ENCODE results near the gene ARMC5. TPM values are rescaled to one million over a fixed set of nuclear protein-coding genes. Genes with fewer than 3 reads are reported as not detected.

The ARMC5 gene
- total RNA-seq, 1 donor from 2014 or later: 11.5 TPM

GRCh38 chr16:31476303-31477219 is 17.3 kb downstream of the ARMC5 start:
- FAIRE-seq (no peak), DNase-seq (ENCODE audit: low read depth) (no peak)
- peaks cover 36% of the 10 kb centered on the region for H3K36me3 Mint-ChIP-seq (ENCODE audit: low read depth, unreplicated experiment)
- H3K4me2 ChIP-seq (ENCODE audit: low read length): peak overlapping the region; percentile 54
- H3K9me3 ChIP-seq (ENCODE audit: insufficient read depth, low read depth, low read length): peaks cover 4% of the 10 kb centered on the region
- no peaks in the 10 kb centered on the region for H3K27me3 ChIP-seq (ENCODE audit: insufficient read depth, low read length)
- TF ChIP-seq CTCF (IDR thresholded peaks at IDR 0.05; ENCODE audit: insufficient read depth, low read depth, low read length) (no peak), EZH2 (IDR thresholded peaks at IDR 0.05; ENCODE audit: insufficient read depth, low read length) (no peak)
- H4K20me1 ChIP-seq (ENCODE audit: insufficient read depth, low read length): peaks cover 81% of the 10 kb centered on the region
- no peak overlapping the region for H2AFZ ChIP-seq (ENCODE audit: low read depth, low read length)
- H3K4me1 Mint-ChIP-seq (ENCODE audit: low read depth, unreplicated experiment): peaks cover 25% of the 10 kb centered on the region
- H3K79me2 ChIP-seq (ENCODE audit: insufficient read depth, low read length): peaks cover 44% of the 10 kb centered on the region
- H3K9me3 Mint-ChIP-seq (ENCODE audit: unreplicated experiment): no peaks in the 10 kb centered on the region
- no peak overlapping the region for H3K27ac ChIP-seq (ENCODE audit: low read depth, low read length)
- H3K27ac Mint-ChIP-seq (ENCODE audit: unreplicated experiment): no peak overlapping the region
- H3K9ac ChIP-seq (ENCODE audit: low read length): no peak overlapping the region
- peaks cover 32% of the 10 kb centered on the region for H3K4me1 ChIP-seq (ENCODE audit: insufficient read depth, low read length)
- H3K27me3 Mint-ChIP-seq (ENCODE audit: low read depth, unreplicated experiment): no peaks in the 10 kb centered on the region
- H3K4me3 Mint-ChIP-seq (ENCODE audit: unreplicated experiment): peak overlapping the region; percentile 76
- H3K4me3 ChIP-seq (ENCODE audit: insufficient read depth, low read depth, low read length): no peak overlapping the region
- peaks cover 22% of the 10 kb centered on the region for H3K36me3 ChIP-seq (ENCODE audit: insufficient read depth, low read length)

- H3K4me1 Mint-ChIP-seq (ENCODE audit: low read depth, unreplicated experiment): peaks cover 25% of the 10 kb centered on the region
- H3K4me3 Mint-ChIP-seq (ENCODE audit: unreplicated experiment): peak overlapping the region; percentile 75
- no peaks in the 10 kb centered on the region for H3K9me3 Mint-ChIP-seq (ENCODE audit: unreplicated experiment)
- DNase-seq (ENCODE audit: low read depth): no peak
- Histone ChIP-seq H3K4me2 (ENCODE audit: low read length) (no peak overlapping the region), H3K4me1 (ENCODE audit: insufficient read depth, low read length) (peaks cover 31% of the 10 kb centered on the region), H3K27ac (ENCODE audit: low read depth, low read length) (no peak overlapping the region), H3K36me3 (ENCODE audit: insufficient read depth, low read length) (peaks cover 22% of the 10 kb centered on the region), H3K4me3 (ENCODE audit: insufficient read depth, low read depth, low read length) (no peak overlapping the region), H3K79me2 (ENCODE audit: insufficient read depth, low read length) (peaks cover 36% of the 10 kb centered on the region), H3K9me3 (ENCODE audit: insufficient read depth, low read depth, low read length) (peaks cover 4% of the 10 kb centered on the region), H3K27me3 (ENCODE audit: insufficient read depth, low read length) (no peaks in the 10 kb centered on the region), H4K20me1 (ENCODE audit: insufficient read depth, low read length) (peaks cover 81% of the 10 kb centered on the region), H2AFZ (ENCODE audit: low read depth, low read length) (no peak overlapping the region), H3K9ac (ENCODE audit: low read length) (no peak overlapping the region)
- no peak for FAIRE-seq
- no peaks in the 10 kb centered on the region for H3K27me3 Mint-ChIP-seq (ENCODE audit: low read depth, unreplicated experiment)
- TF ChIP-seq CTCF (IDR thresholded peaks at IDR 0.05; ENCODE audit: insufficient read depth, low read depth, low read length): no peak
- TF ChIP-seq EZH2 (IDR thresholded peaks at IDR 0.05; ENCODE audit: insufficient read depth, low read length): no peak
- H3K27ac Mint-ChIP-seq (ENCODE audit: unreplicated experiment): peak overlapping the region; percentile 58
- peaks cover 37% of the 10 kb centered on the region for H3K36me3 Mint-ChIP-seq (ENCODE audit: low read depth, unreplicated experiment)
Observed at GRCh38 chr16:31477220-31478216, 18.2 kb downstream of the ARMC5 start.
